ENCODE data around the gene SLC29A3. TPM values are rescaled to one million over a fixed set of nuclear protein-coding genes. Genes with fewer than 3 reads are reported as not detected.
A peak's percentile ranks its signal among the peaks of the same experiment; 100 is the strongest.

SLC29A3 gene
- total RNA-seq, 3 donors from 2014 or later = 5.0 to 5.5 (median 5.4) TPM

GRCh38 chr10:71316056-71316785 is 2.8 kb upstream of the SLC29A3 start:
- Mint-ChIP-seq H3K9me3 (no peaks in the 10 kb centered on the region), H3K4me1 (ENCODE audit: low read depth) (peaks cover 23% of the 10 kb centered on the region), H3K27me3 (ENCODE audit: low read depth) (peaks cover 7% of the 10 kb centered on the region), H3K36me3 (ENCODE audit: insufficient read depth) (no peaks in the 10 kb centered on the region), H3K4me3 (no peak overlapping the region)
- DNase-seq (no peak), ATAC-seq (no peak)

- ATAC-seq = no peak
- H3K4me1 Mint-ChIP-seq (ENCODE audit: low read depth) = peaks cover 23% of the 10 kb centered on the region
These were observed 2.3 kb upstream of the SLC29A3 start for GRCh38 chr10:71316786-71317160.

GRCh38 chr10:71317739-71318138 is 1.3 kb upstream of the SLC29A3 start:
- ATAC-seq (no peak), DNase-seq (no peak)
- Mint-ChIP-seq H3K36me3 (ENCODE audit: insufficient read depth) (no peaks in the 10 kb centered on the region), H3K27me3 (ENCODE audit: low read depth) (peaks cover 2% of the 10 kb centered on the region), H3K4me3 (peak overlapping the region; percentile 8), H3K9me3 (no peaks in the 10 kb centered on the region), H3K4me1 (ENCODE audit: low read depth) (peaks cover 23% of the 10 kb centered on the region)

More at GRCh38 chr10:71316786-71317160, 2.3 kb upstream of the SLC29A3 start:
- no peak for DNase-seq
- no peaks in the 10 kb centered on the region for H3K9me3 Mint-ChIP-seq
- H3K27me3 Mint-ChIP-seq (ENCODE audit: low read depth) = peaks cover 7% of the 10 kb centered on the region
- H3K36me3 Mint-ChIP-seq (ENCODE audit: insufficient read depth) = no peaks in the 10 kb centered on the region
- no peak overlapping the region for H3K4me3 Mint-ChIP-seq

- Mint-ChIP-seq H3K27me3 (ENCODE audit: low read depth) (no peaks in the 10 kb centered on the region), H3K36me3 (ENCODE audit: insufficient read depth) (peaks cover 18% of the 10 kb centered on the region), H3K9me3 (no peaks in the 10 kb centered on the region), H3K4me3 (peak overlapping the region; percentile 97), H3K4me1 (ENCODE audit: low read depth) (peaks cover 31% of the 10 kb centered on the region)
- ATAC-seq (no peak), DNase-seq (no peak)
These were observed 837 bp downstream of the SLC29A3 start for GRCh38 chr10:71319800-71320392.

GRCh38 chr10:71320592-71320991 is 1.5 kb downstream of the SLC29A3 start:
- Mint-ChIP-seq H3K4me3 (peak overlapping the region; percentile 97), H3K27me3 (ENCODE audit: low read depth) (no peaks in the 10 kb centered on the region), H3K9me3 (no peaks in the 10 kb centered on the region), H3K4me1 (ENCODE audit: low read depth) (peaks cover 31% of the 10 kb centered on the region), H3K36me3 (ENCODE audit: insufficient read depth) (peaks cover 18% of the 10 kb centered on the region)
- ATAC-seq (no peak), DNase-seq (no peak)

GRCh38 chr10:71321386-71321785 is 2.3 kb downstream of the SLC29A3 start:
- peaks cover 31% of the 10 kb centered on the region for H3K4me1 Mint-ChIP-seq (ENCODE audit: low read depth)
- no peaks in the 10 kb centered on the region for H3K9me3 Mint-ChIP-seq
- H3K4me3 Mint-ChIP-seq = no peak overlapping the region
- ATAC-seq (no peak), DNase-seq (no peak)
- peaks cover 18% of the 10 kb centered on the region for H3K36me3 Mint-ChIP-seq (ENCODE audit: insufficient read depth)
- H3K27me3 Mint-ChIP-seq (ENCODE audit: low read depth) = no peaks in the 10 kb centered on the region

GRCh38 chr10:71323407-71323806 is 4.3 kb downstream of the SLC29A3 start:
- ATAC-seq (no peak), DNase-seq (no peak)
- Mint-ChIP-seq H3K4me1 (ENCODE audit: low read depth) (peaks cover 29% of the 10 kb centered on the region), H3K4me3 (no peak overlapping the region), H3K36me3 (ENCODE audit: insufficient read depth) (peaks cover 18% of the 10 kb centered on the region), H3K9me3 (no peaks in the 10 kb centered on the region), H3K27me3 (ENCODE audit: low read depth) (no peaks in the 10 kb centered on the region)

GRCh38 chr10:71324743-71325142 is 5.7 kb downstream of the SLC29A3 start:
- H3K4me1 Mint-ChIP-seq (ENCODE audit: low read depth) = peaks cover 21% of the 10 kb centered on the region
- no peak overlapping the region for H3K4me3 Mint-ChIP-seq
- no peak for ATAC-seq
- H3K27me3 Mint-ChIP-seq (ENCODE audit: low read depth) = no peaks in the 10 kb centered on the region
- no peaks in the 10 kb centered on the region for H3K9me3 Mint-ChIP-seq
- no peak for DNase-seq
- peaks cover 18% of the 10 kb centered on the region for H3K36me3 Mint-ChIP-seq (ENCODE audit: insufficient read depth)

GRCh38 chr10:71325267-71325666 is 6.2 kb downstream of the SLC29A3 start:
- Mint-ChIP-seq H3K9me3 (no peaks in the 10 kb centered on the region), H3K4me1 (ENCODE audit: low read depth) (peaks cover 19% of the 10 kb centered on the region), H3K27me3 (ENCODE audit: low read depth) (no peaks in the 10 kb centered on the region), H3K4me3 (no peak overlapping the region), H3K36me3 (ENCODE audit: insufficient read depth) (peaks cover 18% of the 10 kb centered on the region)
- ATAC-seq = no peak
- DNase-seq = no peak

- DNase-seq (no peak), ATAC-seq (no peak)
- Mint-ChIP-seq H3K4me1 (ENCODE audit: low read depth) (peaks cover 10% of the 10 kb centered on the region), H3K27me3 (ENCODE audit: low read depth) (no peaks in the 10 kb centered on the region), H3K9me3 (no peaks in the 10 kb centered on the region), H3K4me3 (no peak overlapping the region), H3K36me3 (ENCODE audit: insufficient read depth) (peaks cover 18% of the 10 kb centered on the region)
These were observed 7.4 kb downstream of the SLC29A3 start for GRCh38 chr10:71326464-71326881.

- Mint-ChIP-seq H3K4me3 (no peak overlapping the region), H3K36me3 (ENCODE audit: insufficient read depth) (peaks cover 4% of the 10 kb centered on the region), H3K4me1 (ENCODE audit: low read depth) (no peaks in the 10 kb centered on the region), H3K9me3 (no peaks in the 10 kb centered on the region), H3K27me3 (ENCODE audit: low read depth) (no peaks in the 10 kb centered on the region)
- no peak for DNase-seq
- no peak for ATAC-seq
These were observed 11.8 kb downstream of the SLC29A3 start for GRCh38 chr10:71330789-71331404.

GRCh38 chr10:71331736-71332135 is 12.7 kb downstream of the SLC29A3 start:
- ATAC-seq (no peak), DNase-seq (no peak)
- Mint-ChIP-seq H3K9me3 (no peaks in the 10 kb centered on the region), H3K36me3 (ENCODE audit: insufficient read depth) (peaks cover 8% of the 10 kb centered on the region), H3K4me3 (no peak overlapping the region), H3K4me1 (ENCODE audit: low read depth) (no peaks in the 10 kb centered on the region), H3K27me3 (ENCODE audit: low read depth) (no peaks in the 10 kb centered on the region)

- peaks cover 8% of the 10 kb centered on the region for H3K36me3 Mint-ChIP-seq (ENCODE audit: insufficient read depth)
These were observed 13.4 kb downstream of the SLC29A3 start for GRCh38 chr10:71332466-71332865.

GRCh38 chr10:71333129-71333887 is 14.2 kb downstream of the SLC29A3 start:
- ATAC-seq = no peak
- H3K36me3 Mint-ChIP-seq (ENCODE audit: insufficient read depth) = peaks cover 8% of the 10 kb centered on the region
- DNase-seq = no peak
- no peak overlapping the region for H3K4me3 Mint-ChIP-seq
- H3K9me3 Mint-ChIP-seq = no peaks in the 10 kb centered on the region
- H3K4me1 Mint-ChIP-seq (ENCODE audit: low read depth) = no peaks in the 10 kb centered on the region
- H3K27me3 Mint-ChIP-seq (ENCODE audit: low read depth) = no peaks in the 10 kb centered on the region

More at GRCh38 chr10:71332466-71332865, 13.4 kb downstream of the SLC29A3 start:
- H3K4me3 Mint-ChIP-seq = no peak overlapping the region
- no peak for DNase-seq
- no peaks in the 10 kb centered on the region for H3K4me1 Mint-ChIP-seq (ENCODE audit: low read depth)
- no peak for ATAC-seq
- no peaks in the 10 kb centered on the region for H3K27me3 Mint-ChIP-seq (ENCODE audit: low read depth)
- H3K9me3 Mint-ChIP-seq = no peaks in the 10 kb centered on the region
